ENCODE data around the gene MAP2K6. TPM values are rescaled to one million over a fixed set of nuclear protein-coding genes. Genes with fewer than 3 reads are reported as not detected.
A peak's percentile ranks its signal among the peaks of the same experiment; 100 is the strongest.

The MAP2K6 gene
- total and polyA plus RNA-seq, 4 donors: 2.2 to 14.4 (median 7.6) TPM

DNA sequence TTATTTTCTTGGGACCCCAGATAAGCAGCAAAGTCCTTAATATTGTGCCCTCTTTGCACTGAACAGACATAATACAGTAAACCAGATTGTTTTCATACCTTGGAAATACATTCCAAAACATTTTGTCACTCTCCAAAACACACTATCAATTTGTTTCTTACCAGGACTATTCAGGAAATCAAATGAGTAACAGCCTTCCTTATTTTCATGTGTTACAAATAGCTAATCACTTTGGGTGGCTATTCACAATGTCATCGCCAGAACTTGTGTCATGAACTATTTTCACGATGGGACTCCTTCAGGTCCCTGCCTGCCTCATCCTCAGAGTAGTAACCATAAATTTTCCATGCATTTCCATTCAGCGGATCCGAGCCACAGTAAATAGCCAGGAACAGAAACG, 104.5 kb downstream of the MAP2K6 start:
- WGBS, 2 donors: 97 to 98% methylated on average over 5 of the region's 5 CpGs
- H3K36me3 ChIP-seq (ENCODE audit: control insufficient read depth in 4 of 4, insufficient read depth in 4 of 4, low read length in 4 of 4): peaks cover 2 to 15% (median 7%) of the 10 kb centered on the region in 4 donors

DNA sequence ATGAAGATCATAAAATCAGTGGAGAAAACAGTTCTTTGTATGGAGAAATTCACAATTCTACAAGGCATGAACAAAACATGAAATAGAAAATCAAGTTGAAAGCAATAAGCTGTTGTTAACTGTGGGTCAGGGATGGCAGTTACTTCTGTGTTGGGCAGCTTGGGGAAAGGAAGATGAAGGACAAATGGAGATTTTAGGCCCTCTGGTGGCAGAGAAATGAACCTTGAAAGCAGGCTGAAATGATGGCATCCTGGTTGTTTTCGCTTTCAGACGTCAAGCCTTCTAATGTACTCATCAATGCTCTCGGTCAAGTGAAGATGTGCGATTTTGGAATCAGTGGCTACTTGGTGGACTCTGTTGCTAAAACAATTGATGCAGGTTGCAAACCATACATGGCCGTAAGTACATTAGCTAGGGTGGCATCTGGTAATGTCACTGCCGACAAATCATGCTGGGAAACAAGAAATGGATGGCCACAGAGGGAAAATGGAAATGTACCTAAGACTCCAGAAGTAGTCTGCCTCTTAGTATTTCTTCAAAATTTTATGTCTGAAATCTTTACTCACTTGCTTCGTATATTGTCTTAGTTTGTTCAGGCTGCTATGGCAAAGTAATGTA, 108.9 kb downstream of the MAP2K6 start:
- H3K9ac ChIP-seq (ENCODE audit: insufficient read depth in 1 of 2, low read length in 2 of 2): no peak overlapping the region
- H3K36me3 ChIP-seq (ENCODE audit: control insufficient read depth in 4 of 4, insufficient read depth in 4 of 4, low read length in 4 of 4): peaks cover 1 to 38% (median 14%) of the 10 kb centered on the region in 4 donors
- DNase-seq: peak; percentile 16 to 76 (median 65)
- no peak for ATAC-seq (ENCODE audit: insufficient read depth, low FRiP score)
- no peak overlapping the region for H3K27ac ChIP-seq (ENCODE audit: low read depth in 1 of 2, low read length in 1 of 2)
- WGBS, 2 donors: 58% methylated on average over 7 of the region's 7 CpGs
- no peaks in the 10 kb centered on the region for H3K27me3 ChIP-seq (ENCODE audit: control insufficient read depth in 3 of 3, insufficient read depth in 3 of 3, low read length in 2 of 3)
- H3K4me3 ChIP-seq: no peak overlapping the region
- no peaks in the 10 kb centered on the region for H3K9me3 ChIP-seq (ENCODE audit: control insufficient read depth in 4 of 4, insufficient read depth in 3 of 4, low read length in 3 of 4)
- H3K4me1 ChIP-seq (ENCODE audit: control insufficient read depth in 5 of 5, insufficient read depth in 5 of 5, low read length in 5 of 5): no peaks in the 10 kb centered on the region
- TF ChIP-seq, protein P1, sequence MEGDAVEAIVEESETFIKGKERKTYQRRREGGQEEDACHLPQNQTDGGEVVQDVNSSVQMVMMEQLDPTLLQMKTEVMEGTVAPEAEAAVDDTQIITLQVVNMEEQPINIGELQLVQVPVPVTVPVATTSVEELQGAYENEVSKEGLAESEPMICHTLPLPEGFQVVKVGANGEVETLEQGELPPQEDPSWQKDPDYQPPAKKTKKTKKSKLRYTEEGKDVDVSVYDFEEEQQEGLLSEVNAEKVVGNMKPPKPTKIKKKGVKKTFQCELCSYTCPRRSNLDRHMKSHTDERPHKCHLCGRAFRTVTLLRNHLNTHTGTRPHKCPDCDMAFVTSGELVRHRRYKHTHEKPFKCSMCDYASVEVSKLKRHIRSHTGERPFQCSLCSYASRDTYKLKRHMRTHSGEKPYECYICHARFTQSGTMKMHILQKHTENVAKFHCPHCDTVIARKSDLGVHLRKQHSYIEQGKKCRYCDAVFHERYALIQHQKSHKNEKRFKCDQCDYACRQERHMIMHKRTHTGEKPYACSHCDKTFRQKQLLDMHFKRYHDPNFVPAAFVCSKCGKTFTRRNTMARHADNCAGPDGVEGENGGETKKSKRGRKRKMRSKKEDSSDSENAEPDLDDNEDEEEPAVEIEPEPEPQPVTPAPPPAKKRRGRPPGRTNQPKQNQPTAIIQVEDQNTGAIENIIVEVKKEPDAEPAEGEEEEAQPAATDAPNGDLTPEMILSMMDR (IDR thresholded peaks at IDR 0.05; ENCODE audit: control extremely low read depth, extremely low read depth): peak; percentile 14

More for the DNA sequence above, 104.5 kb downstream of the MAP2K6 start:
- Histone ChIP-seq H3K9me3 (ENCODE audit: control insufficient read depth in 4 of 4, insufficient read depth in 3 of 4, low read length in 3 of 4) (no peaks in the 10 kb centered on the region), H3K9ac (ENCODE audit: insufficient read depth in 1 of 2, low read length in 2 of 2) (no peak overlapping the region), H3K27me3 (ENCODE audit: control insufficient read depth in 3 of 3, insufficient read depth in 3 of 3, low read length in 2 of 3) (no peaks in the 10 kb centered on the region), H3K27ac (ENCODE audit: low read depth in 1 of 2, low read length in 1 of 2) (no peak overlapping the region), H3K4me3 (no peak overlapping the region), H3K4me1 (ENCODE audit: control insufficient read depth in 5 of 5, insufficient read depth in 5 of 5, low read length in 5 of 5) (no peaks in the 10 kb centered on the region)
- ATAC-seq (ENCODE audit: insufficient read depth, low FRiP score) (no peak), DNase-seq (no peak)
- TF ChIP-seq, protein P1 (IDR thresholded peaks at IDR 0.05; ENCODE audit: control extremely low read depth, extremely low read depth): no peak

DNA sequence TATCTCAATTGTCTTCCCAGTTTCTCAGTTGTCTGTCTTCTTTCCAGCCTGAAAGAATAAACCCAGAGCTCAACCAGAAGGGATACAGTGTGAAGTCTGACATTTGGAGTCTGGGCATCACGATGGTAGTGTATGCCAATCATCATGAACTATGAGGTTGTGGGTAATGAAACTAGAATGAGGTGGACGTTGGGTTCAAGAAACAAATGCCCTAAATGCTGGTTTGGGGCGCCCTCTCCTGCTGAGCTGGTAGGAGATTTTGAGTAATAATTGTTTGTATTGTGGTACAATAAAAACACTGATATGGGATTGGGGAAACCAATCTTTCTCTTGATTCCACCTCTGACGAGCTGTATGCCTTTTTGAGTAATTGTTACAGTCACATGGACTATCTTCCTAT, 110.4 kb downstream of the MAP2K6 start:
- Histone ChIP-seq H3K27ac (ENCODE audit: low read depth in 1 of 2, low read length in 1 of 2) (no peak overlapping the region), H3K4me1 (ENCODE audit: control insufficient read depth in 5 of 5, insufficient read depth in 5 of 5, low read length in 5 of 5) (no peaks in the 10 kb centered on the region), H3K9ac (ENCODE audit: insufficient read depth in 1 of 2, low read length in 2 of 2) (no peak overlapping the region), H3K27me3 (ENCODE audit: control insufficient read depth in 3 of 3, insufficient read depth in 3 of 3, low read length in 2 of 3) (no peaks in the 10 kb centered on the region), H3K36me3 (ENCODE audit: control insufficient read depth in 4 of 4, insufficient read depth in 4 of 4, low read length in 4 of 4) (peaks cover 0 to 35% (median 12%) of the 10 kb centered on the region in 4 donors), H3K9me3 (ENCODE audit: control insufficient read depth in 4 of 4, insufficient read depth in 3 of 4, low read length in 3 of 4) (no peaks in the 10 kb centered on the region), H3K4me3 (no peak overlapping the region)
- WGBS, 2 donors: 85 to 91% methylated on average over 4 of the region's 4 CpGs
- ATAC-seq (ENCODE audit: insufficient read depth, low FRiP score): no peak
- TF ChIP-seq, protein P1 (IDR thresholded peaks at IDR 0.05; ENCODE audit: control extremely low read depth, extremely low read depth): no peak
- no peak for DNase-seq

Measured in lung (tissue), 12 donors.